Activated T-cell treated with anti-CD3 and anti-CD28 coated beads, Interleukin-2, amount 50 U/mL, for 4 hours (primary cell): ENCODE results near the gene FAM236C. TPM values are rescaled to one million over a fixed set of nuclear protein-coding genes. Genes with fewer than 3 reads are reported as not detected.
"Not testable (repeated sequence)": the region's sequence is repeated elsewhere in the genome, so short reads cannot be mapped to it uniquely, and the experiment has no call there.

Experiments
- ATAC-seq, 2 donors: fragments of 200-7000 bp; cut with Tn5 transposase; one replicate each; pipeline ENCODE4 v1.10.0; 2021
- DNase-seq: peaks from one replicate; pipeline ENCODE4 v3.0.0-alpha.2; 2020
- H3K27me3 Mint-ChIP-seq: one replicate; pipeline ENCODE4 v1.8.0; 2021; ENCODE audit warnings: low read depth, mixed read lengths
- H3K36me3 Mint-ChIP-seq: one replicate; pipeline ENCODE4 v1.8.0; 2022; ENCODE audit warnings: mixed read lengths; ENCODE audit not compliant: insufficient read depth
- H3K4me1 Mint-ChIP-seq: one replicate; pipeline ENCODE4 v1.8.0; 2021; ENCODE audit warnings: low read depth, mixed read lengths
- H3K4me3 Mint-ChIP-seq: one replicate; pipeline ENCODE4 v1.8.0; 2021; ENCODE audit warnings: mild to moderate bottlenecking, moderate library complexity, mixed read lengths
- H3K9me3 Mint-ChIP-seq: one replicate; pipeline ENCODE4 v1.8.0; 2021; ENCODE audit warnings: mixed read lengths
- total RNA-seq, 3 donors: library from RNA; stranded (reverse); gene quantifications; one replicate each; pipeline ENCODE4 v1.2.1, GENCODE V29; 2021

Gene FAM236C
- total RNA-seq = not detected

GRCh38 chrX:72912315-72912714 is at the start of gene FAM236C:
FAM236C (plus strand) TSS chrX:72912615; CDS start chrX:72912715, 100 bp downstream.
- not testable (repeated sequence) for H3K36me3 Mint-ChIP-seq, H3K4me3 Mint-ChIP-seq, ATAC-seq, H3K27me3 Mint-ChIP-seq, H3K9me3 Mint-ChIP-seq, H3K4me1 Mint-ChIP-seq, DNase-seq

GRCh38 chrX:72882898-72883297 is 29.5 kb upstream of the FAM236C start:
- H3K36me3 Mint-ChIP-seq, DNase-seq, ATAC-seq, H3K9me3 Mint-ChIP-seq, H3K4me1 Mint-ChIP-seq, H3K4me3 Mint-ChIP-seq, H3K27me3 Mint-ChIP-seq: not testable (repeated sequence)

- not testable (repeated sequence) for H3K36me3 Mint-ChIP-seq, H3K27me3 Mint-ChIP-seq, ATAC-seq, H3K4me3 Mint-ChIP-seq, H3K9me3 Mint-ChIP-seq, H3K4me1 Mint-ChIP-seq, DNase-seq
Observed at GRCh38 chrX:72889740-72890139, 22.7 kb upstream of the FAM236C start.

GRCh38 chrX:72916096-72916495 is 3.7 kb downstream of the FAM236C start:
- not testable (repeated sequence) for ATAC-seq, H3K27me3 Mint-ChIP-seq, H3K9me3 Mint-ChIP-seq, H3K4me1 Mint-ChIP-seq, H3K36me3 Mint-ChIP-seq, H3K4me3 Mint-ChIP-seq, DNase-seq

GRCh38 chrX:72932283-72932682 is 19.9 kb downstream of the FAM236C start:
- H3K4me3 Mint-ChIP-seq, ATAC-seq, H3K27me3 Mint-ChIP-seq, H3K9me3 Mint-ChIP-seq, H3K36me3 Mint-ChIP-seq, DNase-seq, H3K4me1 Mint-ChIP-seq: not testable (repeated sequence)

GRCh38 chrX:72936455-72936854 is 24.0 kb downstream of the FAM236C start:
- not testable (repeated sequence) for H3K36me3 Mint-ChIP-seq, H3K4me1 Mint-ChIP-seq, H3K27me3 Mint-ChIP-seq, H3K9me3 Mint-ChIP-seq, ATAC-seq, DNase-seq, H3K4me3 Mint-ChIP-seq

- ATAC-seq, H3K9me3 Mint-ChIP-seq, H3K4me3 Mint-ChIP-seq, H3K36me3 Mint-ChIP-seq, DNase-seq, H3K4me1 Mint-ChIP-seq, H3K27me3 Mint-ChIP-seq: not testable (repeated sequence)
Observed at GRCh38 chrX:72936882-72937455, 24.6 kb downstream of the FAM236C start.

- not testable (repeated sequence) for H3K27me3 Mint-ChIP-seq, H3K4me3 Mint-ChIP-seq, DNase-seq, H3K4me1 Mint-ChIP-seq, H3K36me3 Mint-ChIP-seq, ATAC-seq, H3K9me3 Mint-ChIP-seq
Observed at GRCh38 chrX:72937906-72938305, 25.5 kb downstream of the FAM236C start, which contains the start of gene FAM236A. FAM236A (plus strand) TSS chrX:72938206; CDS start chrX:72938263, 57 bp downstream.

- not testable (repeated sequence) for H3K36me3 Mint-ChIP-seq, DNase-seq, H3K9me3 Mint-ChIP-seq, ATAC-seq, H3K4me3 Mint-ChIP-seq, H3K4me1 Mint-ChIP-seq, H3K27me3 Mint-ChIP-seq
Observed at GRCh38 chrX:72942272-72942671, 29.9 kb downstream of the FAM236C start.

- H3K36me3 Mint-ChIP-seq, H3K4me3 Mint-ChIP-seq, H3K27me3 Mint-ChIP-seq: not testable (repeated sequence)
Observed at GRCh38 chrX:72943035-72943818, 30.8 kb downstream of the FAM236C start.

GRCh38 chrX:72943819-72944169 is 31.4 kb downstream of the FAM236C start, which contains the start of gene DMRTC1:
DMRTC1 (minus strand) TSS chrX:72943837; CDS start chrX:72875694, 68,143 bp downstream.
- not testable (repeated sequence) for DNase-seq, H3K9me3 Mint-ChIP-seq, H3K4me3 Mint-ChIP-seq, H3K27me3 Mint-ChIP-seq, H3K36me3 Mint-ChIP-seq, H3K4me1 Mint-ChIP-seq
- peak; percentile 77 to 85 for ATAC-seq

More at GRCh38 chrX:72943035-72943818, 30.8 kb downstream of the FAM236C start:
- H3K4me1 Mint-ChIP-seq, DNase-seq, H3K9me3 Mint-ChIP-seq: not testable (repeated sequence)
- ATAC-seq = peak; percentile 78 to 80

GRCh38 chrX:72959971-72960370 is 47.6 kb downstream of the FAM236C start:
- not testable (repeated sequence) for H3K27me3 Mint-ChIP-seq, H3K36me3 Mint-ChIP-seq, H3K9me3 Mint-ChIP-seq, H3K4me1 Mint-ChIP-seq, DNase-seq, ATAC-seq, H3K4me3 Mint-ChIP-seq
